Activated T-helper 9 cell treated with anti-CD3 and anti-CD28 coated beads, Interleukin-2, amount 50 U/mL, for 16 hours (primary cell): ENCODE results near the gene BCHE.

Experiments used
- DNase-seq: peaks from one replicate; pipeline ENCODE4 v3.0.0-alpha.2; 2020; ENCODE audit warnings: low read depth

BCHE gene

GRCh38 chr3:165749821-165750220, 87.4 kb downstream of the BCHE start:
- no peak for DNase-seq

GRCh38 chr3:165749241-165749640, 88.0 kb downstream of the BCHE start:
- DNase-seq: no peak

- no peak for DNase-seq
Observed at GRCh38 chr3:165748094-165748493, 89.1 kb downstream of the BCHE start.

GRCh38 chr3:165746874-165747273, 90.3 kb downstream of the BCHE start:
- no peak for DNase-seq

GRCh38 chr3:165744025-165744424, 93.2 kb downstream of the BCHE start:
- DNase-seq: no peak

GRCh38 chr3:165742351-165742750, 94.9 kb downstream of the BCHE start:
- no peak for DNase-seq

GRCh38 chr3:165729756-165730155, 107.5 kb downstream of the BCHE start:
- no peak for DNase-seq

GRCh38 chr3:165728924-165729323, 108.3 kb downstream of the BCHE start:
- no peak for DNase-seq

- no peak for DNase-seq
Observed at GRCh38 chr3:165725296-165725695, 111.9 kb downstream of the BCHE start.
